GM19397 (cell line): Measurements from ENCODE around the gene DUSP3.
"Not testable (repeated sequence)": the region's sequence is repeated elsewhere in the genome, so short reads cannot be mapped to it uniquely, and the experiment has no call there.

ENCODE experiments used
- ATAC-seq: cut with Tn5 transposase; IDR thresholded peaks from one replicate; pipeline ENCODE4 v1.9.1; 2021; ENCODE audit warnings: mild to moderate bottlenecking, moderate library complexity; ENCODE audit not compliant: unreplicated experiment

DUSP3 gene

DNA sequence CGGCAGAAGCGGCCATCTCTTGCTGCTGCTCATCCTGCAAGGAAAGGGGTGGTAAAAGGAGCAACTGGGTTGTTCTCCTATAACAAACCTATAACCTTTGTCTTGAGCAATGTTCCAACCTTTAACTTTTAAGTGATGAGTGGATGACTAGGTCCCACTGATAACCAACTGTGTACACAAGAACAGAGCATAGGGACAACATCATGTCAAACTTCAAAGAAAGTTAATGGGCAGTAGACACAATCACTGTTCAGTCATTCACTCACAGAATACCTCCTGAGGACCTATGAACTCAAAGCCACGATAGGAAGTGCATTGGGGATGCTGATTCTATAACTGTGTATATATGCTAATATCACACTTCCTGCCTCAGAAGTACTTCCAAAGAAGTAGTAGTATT lies 23.1 kb upstream of the DUSP3 start:
- ATAC-seq, result no peak

DNA sequence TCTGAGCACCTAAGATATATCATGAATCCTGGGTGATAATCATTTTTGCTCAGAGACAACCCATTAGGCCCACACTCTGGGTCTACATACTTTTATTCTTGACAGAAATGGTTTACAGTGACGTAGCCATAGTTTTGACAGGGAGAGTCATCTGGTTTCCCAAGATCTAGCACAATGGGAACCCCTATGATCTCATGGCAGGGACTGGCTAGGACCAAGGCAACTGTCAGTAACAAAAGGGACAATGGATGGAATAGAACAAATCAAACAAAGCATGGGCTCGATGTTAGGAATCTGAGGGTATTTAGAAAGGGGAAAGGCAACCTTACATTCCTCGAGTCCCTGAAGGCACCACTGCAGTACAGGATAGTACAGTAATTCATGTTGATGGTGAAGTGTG lies 22.0 kb upstream of the DUSP3 start:
- ATAC-seq, result no peak

DNA sequence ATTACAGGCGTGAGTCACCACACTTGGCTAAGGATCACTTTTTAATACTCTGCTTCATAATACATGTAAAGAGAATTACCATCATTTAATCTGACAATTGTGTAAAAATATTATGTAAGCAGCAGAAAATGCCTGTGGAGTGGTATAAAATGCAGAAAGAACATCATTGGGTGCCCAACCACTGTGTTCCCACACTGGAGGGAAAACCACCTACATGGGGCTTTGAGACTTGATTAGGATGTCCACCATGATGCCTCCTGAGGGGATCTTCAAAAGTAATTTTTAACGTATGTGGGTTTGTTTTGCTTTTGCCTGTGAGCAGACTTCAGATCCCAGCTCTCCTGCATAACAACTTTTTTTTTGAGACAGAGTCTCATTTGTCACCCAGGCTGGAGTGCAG lies 20.3 kb upstream of the DUSP3 start:
- ATAC-seq, result no peak

DNA sequence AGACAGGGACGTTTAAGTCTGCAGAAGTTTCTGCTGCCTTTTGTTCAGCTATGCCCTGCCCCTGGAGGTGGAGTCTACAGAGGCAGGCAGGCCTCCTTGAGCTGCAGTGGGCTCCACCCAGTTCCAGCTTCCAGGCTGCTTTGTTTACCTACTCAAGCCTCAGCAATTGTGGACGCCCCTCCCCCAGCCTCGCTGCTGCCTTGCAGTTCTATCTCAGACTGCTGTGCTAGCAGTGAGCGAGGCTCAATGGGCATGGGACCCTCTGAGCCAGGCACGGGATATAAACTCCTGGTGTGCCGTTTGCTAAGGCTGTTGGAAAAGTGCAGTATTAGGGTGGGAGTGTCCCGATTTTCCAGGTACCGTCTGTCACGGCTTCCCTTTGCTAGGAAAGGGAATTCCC lies 19.2 kb upstream of the DUSP3 start:
- ATAC-seq, result not testable (repeated sequence)

DNA sequence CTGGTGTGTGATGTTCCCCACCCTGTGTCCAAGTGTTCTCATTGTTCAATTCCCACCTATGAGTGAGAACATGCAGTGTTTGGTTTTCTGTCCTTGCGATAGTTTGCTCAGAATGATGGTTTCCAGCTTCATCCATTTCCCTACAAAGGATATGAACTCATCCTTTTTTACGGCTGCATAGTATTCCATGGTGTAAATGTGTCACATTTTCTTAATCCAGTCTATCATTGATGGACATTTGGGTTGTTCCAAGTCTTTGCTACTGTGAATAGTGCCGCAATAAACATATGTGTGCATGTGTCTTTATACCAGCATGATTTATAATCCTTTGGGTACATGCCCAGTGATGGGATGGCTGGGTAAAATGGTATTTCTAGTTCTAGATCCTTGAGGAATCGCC lies 13.9 kb upstream of the DUSP3 start:
- ATAC-seq, result not testable (repeated sequence)

DNA sequence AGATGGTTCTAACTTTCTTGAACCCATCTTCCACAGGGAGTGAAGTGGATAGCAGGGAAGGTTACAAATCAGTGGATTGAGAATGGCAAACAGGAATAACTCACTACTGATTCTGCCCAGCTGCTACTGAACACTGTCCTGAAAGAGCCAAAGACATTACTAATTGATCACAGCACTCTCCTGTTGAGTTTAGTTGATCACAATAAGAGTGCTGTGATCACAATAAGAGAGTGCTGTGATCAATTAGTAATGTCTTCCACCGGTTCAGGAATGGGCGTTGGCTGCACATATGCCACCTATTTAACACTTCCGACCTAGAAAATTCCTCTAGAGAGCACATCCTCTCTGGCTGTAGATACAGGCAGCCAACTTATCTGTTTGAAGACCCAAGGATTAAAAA lies 12.8 kb upstream of the DUSP3 start:
- no peak for ATAC-seq

DNA sequence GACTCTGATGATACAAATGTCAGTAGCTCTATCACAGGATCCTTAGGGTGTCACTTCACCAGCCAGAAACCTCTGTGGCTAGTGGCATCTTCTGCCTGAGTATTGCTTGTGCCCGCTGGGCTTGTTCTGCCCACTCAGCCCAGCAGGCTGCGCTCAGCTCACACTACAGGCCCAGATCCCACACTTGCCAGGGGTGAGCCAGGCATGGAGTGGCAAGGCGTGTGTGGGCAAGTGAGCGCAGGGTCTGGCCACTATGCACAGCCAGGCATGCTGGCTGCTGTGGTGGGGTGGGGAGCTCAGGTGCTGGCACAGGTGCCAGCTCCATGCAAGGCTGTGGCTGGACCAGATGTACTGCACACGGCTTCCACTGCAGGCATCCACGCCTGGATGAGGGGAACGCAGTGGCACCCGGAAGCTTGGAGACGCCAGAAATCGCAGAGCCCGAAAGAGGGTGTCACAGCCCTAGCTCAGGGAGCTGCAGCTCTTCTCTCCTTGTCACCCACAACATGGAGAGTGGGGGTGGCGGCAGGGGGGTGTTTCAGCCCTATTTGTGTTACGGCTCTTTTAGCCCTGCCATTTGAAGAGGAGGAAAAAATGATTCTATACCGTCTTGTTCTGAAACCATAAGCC lies 11.6 kb upstream of the DUSP3 start:
- no peak for ATAC-seq

DNA sequence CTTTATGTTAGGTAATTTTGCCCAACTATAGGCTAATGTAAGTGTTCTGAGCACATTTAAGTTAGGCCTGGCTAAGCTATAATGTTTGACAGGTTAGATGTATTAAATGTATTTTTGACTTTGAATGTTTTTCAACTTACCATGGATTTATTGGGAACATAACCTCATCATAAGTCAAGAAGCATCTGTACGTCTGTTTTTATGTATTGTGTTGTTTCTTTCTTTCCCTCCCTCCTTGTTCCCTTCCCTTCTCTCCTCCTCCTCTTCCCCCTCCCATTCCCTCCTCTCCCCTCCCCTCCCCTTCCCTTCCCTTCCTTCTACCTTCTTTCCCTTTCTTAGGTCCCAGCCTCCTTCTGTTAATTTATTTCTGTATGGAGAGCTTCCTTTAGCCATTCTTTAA lies 10.7 kb upstream of the DUSP3 start:
- ATAC-seq, result no peak

DNA sequence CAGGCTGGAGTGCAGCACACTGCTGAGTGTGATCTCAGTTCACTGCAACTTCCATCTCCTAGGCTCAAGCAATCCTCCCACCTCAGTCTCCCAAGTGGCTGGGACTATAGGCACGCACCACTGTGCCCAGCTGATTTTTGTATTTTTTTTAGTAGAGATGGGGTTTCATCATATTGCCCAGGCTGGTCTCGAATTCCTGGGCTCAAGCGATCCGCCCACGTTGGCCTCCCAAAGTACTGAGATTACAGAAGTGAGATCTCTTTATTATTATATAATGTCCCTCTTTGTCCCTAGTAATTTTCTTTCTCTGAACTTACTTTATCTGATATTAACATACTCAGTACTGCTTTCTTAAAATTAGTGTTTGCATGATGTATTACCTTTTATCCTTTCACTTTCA lies 9.8 kb upstream of the DUSP3 start:
- no peak for ATAC-seq

DNA sequence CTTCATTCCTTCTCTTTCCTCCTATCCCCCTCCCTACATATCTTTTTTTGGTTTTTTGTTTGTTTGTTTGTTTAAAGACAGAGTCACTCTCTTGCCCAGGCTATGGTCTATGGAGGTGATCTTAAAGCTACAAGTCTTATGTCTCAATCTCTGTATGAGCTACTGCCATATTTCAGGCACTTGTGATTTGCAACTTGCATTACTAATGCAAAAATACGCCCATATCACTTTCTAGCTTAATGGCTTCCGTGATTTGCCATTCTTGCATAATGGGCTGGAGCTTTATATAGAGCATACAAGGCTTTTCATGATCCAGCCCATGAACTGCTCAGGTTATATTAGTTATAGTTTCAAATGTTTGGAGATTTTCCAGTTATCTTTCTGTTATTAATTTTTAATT lies 9.0 kb upstream of the DUSP3 start:
- no peak for ATAC-seq

DNA sequence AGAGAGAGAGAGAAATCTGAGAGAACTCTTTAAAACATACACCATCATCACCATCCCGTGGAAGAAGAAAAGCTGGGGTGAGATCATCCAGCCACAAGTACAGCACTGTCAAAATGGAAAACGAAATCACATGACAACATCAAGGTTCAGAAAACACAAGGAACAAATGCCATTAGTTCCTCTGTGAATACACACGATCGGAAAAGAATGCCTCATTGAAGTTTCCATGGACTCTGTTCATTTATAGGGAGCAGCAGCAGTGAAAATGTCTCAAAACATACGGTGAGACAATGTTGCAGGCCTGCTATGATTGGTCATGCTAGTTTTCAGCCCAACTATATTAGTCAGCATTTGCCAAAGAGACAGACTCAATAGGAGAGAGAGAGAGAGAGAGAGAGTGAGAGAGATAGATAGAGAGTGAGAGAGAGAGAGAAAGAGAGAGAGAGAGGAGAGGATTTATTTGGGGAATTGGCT lies 5.9 kb upstream of the DUSP3 start:
- no peak for ATAC-seq

DNA sequence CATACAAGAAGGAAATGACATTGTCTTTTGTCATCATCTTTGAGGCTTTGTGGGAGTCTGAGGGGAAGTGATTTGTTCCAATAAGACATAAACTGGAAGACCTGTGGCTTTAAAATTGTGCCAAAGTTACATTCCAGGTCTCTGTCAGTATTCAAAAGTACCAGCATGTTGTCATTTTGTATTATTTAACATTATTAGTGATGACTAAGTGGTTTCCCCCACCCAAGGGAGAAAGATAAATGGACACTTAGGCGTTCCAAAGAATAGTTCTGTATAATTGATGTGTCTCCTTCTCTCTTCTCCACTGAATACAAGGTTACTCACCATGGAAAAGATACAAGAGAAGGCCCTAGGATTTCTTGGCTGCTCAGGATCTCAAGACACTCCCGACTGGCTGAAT lies 5.3 kb upstream of the DUSP3 start:
- no peak for ATAC-seq

DNA sequence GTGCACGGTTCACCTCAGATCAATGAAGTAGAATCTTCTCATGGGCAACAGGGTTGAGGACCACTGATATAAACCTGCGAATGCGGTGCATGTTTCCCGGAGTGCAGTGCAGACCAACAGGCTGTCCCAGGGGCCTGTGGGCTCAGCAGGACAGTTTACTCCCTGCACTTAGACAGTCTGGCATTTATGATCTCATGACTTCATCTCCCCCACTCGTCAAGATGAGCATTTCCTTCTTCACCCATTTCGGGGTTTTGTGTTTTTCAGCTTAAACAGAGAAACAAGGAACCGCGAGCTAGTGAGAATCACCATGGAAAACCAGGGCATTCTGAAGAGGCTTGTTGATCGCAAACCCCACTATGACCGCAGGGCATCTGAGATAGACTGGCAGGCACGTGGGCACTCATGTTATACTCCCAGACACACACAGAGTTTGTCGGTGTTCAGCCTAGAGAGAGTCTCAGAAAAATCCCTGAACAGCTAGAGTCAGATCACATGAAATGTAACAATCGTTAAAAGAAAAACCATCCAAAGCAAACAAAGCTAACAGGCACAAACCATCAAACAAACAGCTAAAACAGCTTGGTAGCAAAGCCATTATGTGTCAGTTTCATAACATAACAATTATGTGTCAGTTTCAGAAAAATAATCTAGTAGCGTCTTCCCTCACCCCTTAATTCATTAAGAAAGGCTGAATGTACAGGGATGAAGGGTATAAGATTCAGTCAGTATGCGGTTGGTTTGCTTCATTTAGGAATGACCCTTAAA lies 4.3 kb upstream of the DUSP3 start:
- ATAC-seq, result no peak

DNA sequence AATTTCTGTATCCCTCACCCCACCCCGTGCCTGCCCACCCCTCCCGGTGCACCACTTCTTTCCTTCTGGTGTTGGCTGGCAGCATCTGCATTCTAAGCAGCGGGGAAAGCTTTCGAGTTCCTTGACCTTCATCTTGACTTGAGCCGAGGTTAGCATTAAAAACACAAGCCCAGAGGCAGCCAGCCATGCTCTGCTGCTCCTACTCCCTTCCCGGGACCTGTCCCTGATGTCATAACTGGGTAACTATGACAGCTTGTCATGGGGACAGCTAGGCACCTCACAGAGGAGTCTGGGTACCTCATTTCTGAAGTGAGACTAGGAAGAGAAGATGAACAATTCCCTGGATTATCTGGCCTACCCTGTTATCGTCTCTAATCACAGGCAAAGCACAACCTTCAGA lies 1.4 kb upstream of the DUSP3 start, which contains the start of gene CFAP97D1:
Gene CFAP97D1, plus strand, starts transcription at position 301 of the 400 bp plus-strand sequence. Its CDS starts 28 bp downstream, at position 329.
- no peak for ATAC-seq

DNA sequence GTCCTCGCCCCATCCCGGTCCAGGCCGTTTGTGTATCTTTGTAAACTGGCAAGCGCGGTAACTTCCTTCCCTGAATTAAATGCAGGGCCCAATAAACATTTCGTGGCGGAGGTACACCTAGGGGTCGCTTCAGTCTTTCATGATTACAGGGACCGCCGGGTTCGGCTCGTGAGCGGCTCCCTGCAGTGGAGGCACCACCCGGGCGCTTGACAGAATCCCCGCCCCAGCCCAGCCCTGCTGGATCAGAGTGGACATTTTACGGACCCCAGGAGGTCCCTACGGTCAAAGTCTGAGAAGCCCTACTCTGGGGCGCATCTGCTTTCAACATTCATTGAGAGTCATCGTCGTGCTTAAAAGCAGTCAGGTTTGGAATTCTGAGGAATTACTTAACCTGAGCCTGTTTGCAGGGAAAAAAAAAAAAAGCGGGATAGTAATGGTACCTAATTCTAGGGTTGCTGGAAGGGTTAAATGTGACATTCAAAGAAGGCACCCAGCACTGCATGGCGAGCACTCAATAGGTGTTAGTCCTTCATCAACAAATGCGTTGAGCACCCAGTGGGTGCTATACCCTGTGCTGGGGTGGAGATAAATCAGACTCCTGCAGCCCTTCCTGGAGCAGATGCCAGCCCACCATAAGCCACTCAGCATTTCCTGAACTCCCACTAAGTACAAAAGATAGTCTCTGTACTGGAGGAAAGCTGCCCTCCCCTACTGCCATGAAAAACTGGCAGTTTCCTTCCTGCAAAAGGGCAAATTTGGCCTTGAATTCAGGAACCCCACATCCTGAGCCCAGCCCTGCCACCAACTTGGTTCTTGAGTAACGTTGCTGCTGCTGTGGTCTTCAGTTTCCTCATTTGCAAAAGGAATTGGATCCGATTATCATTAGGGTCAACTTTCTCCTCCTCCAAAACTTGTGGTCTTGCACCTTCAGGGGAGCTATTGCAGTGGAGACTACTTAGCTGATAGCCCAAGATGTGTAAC lies 658 bp upstream of the DUSP3 start:
- no peak for ATAC-seq

DNA sequence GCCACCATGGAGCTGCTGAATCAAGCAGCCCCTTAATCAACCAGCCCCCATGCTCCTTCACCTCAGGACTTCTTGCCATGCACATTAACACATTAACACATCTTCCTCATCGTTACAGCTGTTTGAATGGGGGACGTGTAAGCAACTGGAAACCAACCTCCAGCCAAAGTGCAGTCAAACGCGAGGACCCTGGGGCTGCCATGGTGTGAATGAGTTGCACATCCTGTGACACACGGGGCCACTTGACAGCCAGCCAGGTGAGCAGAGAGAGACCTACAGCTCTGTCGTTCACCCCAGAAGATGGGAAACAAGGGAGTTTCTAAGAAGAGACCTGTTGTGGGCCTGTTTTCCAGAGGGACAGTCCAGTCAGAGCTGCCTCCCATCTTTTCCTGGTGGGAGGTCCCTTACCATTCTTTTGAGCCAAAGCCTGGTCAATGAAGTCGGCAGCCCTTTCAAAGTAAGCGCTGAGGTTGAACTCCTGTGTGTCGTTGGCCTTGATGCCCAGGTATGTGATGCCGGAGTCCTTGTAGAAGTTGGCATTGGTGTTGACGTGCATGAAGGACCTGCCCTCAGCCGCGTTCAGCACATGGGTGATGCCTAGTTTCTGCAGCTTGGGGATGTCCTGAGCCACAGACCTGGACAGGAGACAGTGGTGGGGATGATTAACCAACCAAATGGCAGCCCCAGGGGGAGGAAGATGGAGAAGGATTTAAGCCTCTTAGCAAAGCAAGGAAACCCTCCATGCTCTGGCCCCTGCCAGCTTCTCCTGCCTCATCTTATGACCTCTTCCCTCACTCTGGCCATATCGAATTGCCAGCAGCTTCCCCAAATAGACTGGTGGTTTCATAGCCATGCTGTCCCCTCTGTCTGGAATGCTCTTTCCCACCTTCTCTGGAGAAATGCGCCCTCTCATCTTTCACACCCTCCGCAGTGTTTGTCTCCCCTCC lies 4.2 kb downstream of the DUSP3 start:
- no peak for ATAC-seq

DNA sequence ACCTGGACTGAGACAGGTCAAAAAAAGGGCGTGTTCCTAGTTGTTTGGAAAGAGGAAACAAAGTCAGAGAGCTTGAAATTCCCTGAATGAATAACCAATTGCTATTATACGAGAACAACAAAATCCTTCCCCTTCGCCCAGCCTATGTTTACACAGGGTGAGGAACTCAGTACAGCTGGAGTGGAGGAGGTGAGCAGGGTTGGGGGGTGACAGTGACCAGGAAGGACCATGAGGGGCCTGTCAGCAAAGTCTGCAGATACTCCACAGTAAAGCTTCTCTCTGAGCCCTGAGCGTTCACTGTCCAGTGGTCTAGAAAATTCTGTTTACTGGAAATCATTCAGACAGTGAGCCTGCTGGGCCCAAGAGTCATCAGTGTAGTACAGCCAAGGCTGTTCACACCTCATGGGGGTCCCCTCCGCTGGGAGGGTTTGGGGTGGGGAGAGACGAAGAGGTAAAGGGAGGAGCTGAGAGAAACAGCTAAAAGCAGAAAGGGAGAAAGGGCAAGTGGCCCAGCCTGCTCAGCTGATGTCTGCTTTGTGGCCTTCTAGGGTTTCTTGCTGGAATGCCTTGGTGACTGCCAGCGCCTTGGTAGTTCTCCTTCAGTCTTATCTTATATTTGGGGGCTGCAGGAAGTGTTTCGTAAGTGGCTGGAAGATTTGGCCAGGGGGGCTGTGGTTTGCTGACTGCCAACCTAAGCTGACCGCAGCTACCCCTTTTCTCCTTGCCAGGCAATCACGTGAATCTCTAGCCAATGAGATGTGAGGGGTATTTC lies 5.7 kb downstream of the DUSP3 start:
- ATAC-seq, result no peak

DNA sequence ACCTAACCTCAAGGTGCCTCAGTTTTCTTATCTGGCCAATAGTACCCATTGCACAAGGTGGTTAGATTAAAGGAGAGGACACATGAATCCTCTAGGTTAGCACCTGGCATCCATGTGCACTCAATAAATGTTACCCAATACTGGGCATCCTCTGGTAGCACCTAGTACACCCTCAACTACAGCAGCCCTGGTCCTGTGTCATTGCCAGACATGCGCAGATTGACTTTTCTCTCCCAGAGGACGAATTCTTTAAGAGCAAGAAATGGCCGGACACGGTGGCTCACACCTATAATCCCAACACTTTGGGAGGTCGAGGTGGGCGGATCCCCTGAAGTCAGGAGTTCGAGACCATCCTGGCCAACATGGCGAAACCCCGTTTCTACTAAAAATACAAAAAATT lies 7.3 kb downstream of the DUSP3 start:
- no peak for ATAC-seq

DNA sequence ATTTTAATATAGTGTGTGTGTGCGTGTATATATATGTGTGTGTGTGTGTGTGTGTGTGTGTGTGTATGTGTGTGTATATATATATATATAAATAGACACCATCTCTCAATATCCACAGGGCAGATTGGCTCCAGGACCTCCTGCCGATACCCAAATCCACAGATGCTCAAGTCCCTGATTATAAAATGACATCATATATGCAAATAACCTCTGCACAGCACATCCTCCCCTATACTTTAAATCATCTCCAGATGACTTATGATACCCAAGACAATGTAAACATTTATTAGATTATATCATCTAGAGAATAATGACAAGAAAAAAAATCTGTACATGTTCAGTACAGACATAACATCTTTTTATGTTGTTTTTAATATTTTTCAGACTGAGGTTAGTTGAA lies 7.8 kb downstream of the DUSP3 start:
- ATAC-seq, result no peak

DNA sequence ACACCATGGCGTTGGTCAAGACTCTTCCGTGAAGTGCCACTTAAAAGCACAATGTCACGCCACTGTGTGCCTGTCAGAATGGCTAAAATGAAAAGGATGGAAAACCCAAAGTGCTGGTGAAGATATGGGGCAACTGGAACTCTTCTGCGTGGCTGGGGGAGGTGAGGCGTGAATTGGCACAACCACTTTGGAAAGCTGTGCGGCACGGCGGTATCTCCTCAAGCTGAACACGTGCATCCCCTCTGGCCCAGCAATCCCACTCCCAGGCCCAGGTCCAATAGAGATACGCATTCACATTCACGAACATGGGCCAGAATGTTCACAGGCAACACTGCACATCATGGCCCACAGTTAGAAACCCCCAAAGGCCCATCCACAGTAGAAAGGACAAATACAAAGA lies 8.9 kb downstream of the DUSP3 start:
- no peak for ATAC-seq
